ENCODE results near the gene FBXO17.
"Not testable (repeated sequence)": the region's sequence is repeated elsewhere in the genome, so short reads cannot be mapped to it uniquely, and the experiment has no call there.

Gene FBXO17, protein sequence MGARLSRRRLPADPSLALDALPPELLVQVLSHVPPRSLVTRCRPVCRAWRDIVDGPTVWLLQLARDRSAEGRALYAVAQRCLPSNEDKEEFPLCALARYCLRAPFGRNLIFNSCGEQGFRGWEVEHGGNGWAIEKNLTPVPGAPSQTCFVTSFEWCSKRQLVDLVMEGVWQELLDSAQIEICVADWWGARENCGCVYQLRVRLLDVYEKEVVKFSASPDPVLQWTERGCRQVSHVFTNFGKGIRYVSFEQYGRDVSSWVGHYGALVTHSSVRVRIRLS

DNA sequence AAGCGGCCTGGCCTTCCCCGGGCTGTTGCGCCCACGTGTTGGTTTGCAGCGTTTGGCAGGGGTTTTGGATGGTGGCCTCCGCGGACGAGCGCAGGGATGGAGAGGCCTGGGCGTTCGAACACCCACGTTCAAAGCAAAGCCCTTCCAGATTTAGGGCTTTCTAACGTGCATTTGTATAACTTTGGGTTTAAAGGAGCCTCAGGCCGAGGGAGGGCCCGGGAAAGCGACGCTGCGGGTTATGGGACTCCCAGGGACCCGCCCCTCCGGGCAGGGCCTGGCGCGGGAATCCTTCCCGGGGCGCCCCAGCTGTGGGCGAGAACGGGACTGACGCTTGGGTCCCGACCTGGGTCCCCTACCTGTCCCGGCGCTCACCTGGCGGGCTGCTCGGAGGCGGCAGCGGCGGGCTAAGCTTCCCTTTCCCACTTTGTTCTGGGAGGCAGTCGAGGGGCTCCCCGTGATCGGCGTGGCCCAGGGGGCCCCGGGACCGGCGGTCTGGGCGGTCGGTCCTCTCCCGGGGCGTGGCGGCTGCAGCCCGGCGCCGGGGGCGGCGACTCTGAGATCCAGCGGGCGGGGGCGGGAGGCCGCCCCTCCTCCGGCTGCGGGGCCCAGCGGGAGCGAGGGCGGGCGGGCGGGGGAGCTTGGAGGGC is at the start of gene FBXO17:
TSS of gene FBXO17 (minus strand) at position 529 of the 647 bp plus-strand sequence. CDS start 25,423 bp downstream, outside the sequence.
- DNase-seq: no peak

DNA sequence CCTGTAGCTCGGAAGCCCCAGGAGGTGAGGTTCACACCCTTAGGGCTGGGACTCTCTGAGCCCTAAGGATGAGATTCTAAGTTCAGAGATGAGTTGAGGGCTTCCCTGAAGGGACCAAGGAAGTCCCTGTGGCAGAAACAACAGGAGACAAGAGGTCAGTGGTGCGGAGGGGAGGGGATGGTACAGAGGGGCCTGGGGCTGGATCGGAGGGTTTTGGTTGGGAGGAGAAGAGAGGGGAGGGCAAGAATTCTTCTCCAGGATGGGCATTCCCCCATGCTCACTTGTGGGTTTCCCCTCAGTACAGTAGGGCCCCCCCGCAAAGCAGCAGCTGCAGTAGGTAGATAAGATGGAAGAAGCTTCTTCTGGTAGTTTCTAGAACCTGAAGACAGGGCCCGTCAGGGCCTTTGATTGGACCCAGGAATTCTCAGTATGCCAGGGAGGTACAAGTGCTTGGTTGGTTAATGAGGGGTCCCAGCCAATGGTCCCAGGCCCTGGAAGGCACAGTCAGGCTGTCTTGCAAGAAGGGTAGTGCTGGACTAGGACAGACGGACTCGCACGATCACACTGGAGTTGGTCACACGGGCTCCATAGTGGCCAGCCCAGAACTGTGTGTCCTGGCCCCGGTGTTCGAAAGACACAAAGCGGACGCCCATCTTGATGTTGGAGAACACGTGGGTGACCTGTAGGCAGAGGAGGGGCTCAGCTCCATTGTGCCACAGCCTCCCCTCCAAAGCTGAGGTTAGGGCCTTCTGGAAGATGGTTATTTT is 49.5 kb upstream of the FBXO17 start:
- DNase-seq: no peak

DNA sequence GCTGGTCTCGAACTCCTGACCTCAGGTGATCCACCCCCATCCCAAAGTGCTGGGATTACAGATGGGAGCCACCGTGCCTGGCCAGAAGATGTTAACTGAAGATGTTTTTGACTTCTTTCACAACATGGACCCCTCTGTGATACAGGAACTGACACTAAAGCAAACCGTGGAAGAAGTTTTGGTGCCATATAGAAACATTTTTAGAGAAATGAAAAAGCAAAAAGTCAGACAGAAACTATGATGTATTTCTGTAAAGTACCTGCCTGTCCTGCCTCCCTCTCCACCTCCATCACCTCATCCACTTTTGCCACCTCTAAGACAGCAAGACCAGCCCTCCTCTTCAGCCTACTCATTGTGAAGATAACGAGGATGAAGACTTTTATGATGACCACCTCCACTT is 45.5 kb upstream of the FBXO17 start:
- DNase-seq: no peak

DNA sequence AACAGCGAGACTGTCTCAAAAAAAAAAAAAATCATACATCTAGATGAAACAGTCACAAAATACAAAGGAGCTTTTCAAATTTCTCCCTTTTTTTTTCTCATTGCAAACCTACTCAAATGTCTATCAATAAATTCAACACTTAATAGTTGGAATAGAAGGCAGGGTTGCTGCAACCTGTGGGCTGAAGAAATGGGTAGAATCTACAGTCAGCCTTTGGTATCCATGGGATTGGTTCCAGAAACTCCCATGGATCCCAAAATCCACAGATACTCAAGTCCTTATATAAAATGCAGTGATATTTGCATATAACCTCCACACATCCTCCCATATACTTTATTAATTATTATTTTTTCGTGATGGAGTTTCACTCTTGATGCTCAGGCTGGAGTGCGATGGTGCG is 42.1 kb upstream of the FBXO17 start:
- no peak for DNase-seq

DNA sequence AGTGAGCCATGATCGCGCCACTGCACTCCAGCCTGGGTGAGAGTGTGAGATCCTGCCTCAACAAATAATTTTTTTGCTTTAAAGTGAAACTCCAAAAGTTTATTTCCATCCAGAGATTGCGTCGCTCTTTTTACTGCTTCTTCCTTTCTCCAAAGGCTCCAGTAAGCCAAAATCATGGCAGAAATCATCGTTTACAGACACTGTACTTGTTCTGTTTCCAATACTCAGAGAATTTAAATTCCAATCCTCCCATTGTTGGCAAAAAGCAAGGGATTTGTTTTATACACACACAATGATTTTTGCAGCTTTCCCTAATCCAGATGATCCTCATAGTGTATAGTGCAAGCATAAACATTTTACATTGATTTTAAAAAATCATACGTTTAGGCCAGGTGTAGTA is 41.5 kb upstream of the FBXO17 start:
- DNase-seq: no peak

DNA sequence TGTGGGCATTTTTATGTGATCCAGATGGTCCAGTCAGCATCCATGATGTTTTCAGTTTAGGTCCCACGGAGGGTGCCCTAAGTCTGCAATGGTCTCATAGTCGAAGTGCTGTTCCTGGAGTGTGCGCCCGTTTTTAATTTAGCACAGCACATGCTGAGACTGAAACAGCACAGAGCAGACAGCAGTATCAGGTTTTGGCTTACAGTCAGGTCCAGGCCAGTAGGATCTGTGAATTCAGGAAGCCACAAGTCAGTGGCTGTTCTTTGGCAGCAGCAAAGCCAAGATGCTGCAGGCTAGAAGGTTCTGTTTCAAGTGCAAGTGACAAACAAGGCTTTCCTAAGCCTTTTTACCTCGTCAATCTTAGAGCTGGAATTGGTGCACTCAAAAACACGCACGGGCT is 38.5 kb upstream of the FBXO17 start:
- DNase-seq: no peak

DNA sequence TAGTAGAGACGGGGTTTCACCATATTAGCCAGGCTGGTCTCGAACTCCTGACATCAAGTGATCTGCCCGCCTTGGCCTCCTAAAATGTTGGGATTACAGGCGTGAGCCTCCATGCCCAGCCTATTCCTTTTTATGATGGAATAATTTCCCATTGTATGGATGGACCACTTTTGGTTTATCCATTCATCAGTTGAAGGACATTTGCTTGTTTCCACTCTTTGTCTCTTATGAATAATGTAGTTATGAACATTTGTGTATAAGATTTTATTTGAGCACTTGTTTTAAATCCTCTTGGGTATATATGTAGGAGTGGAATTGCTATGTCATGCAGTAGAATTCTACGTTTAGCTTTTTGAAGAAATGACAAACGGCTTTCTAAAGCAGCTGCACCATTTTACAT is 33.5 kb upstream of the FBXO17 start:
- DNase-seq: no peak

DNA sequence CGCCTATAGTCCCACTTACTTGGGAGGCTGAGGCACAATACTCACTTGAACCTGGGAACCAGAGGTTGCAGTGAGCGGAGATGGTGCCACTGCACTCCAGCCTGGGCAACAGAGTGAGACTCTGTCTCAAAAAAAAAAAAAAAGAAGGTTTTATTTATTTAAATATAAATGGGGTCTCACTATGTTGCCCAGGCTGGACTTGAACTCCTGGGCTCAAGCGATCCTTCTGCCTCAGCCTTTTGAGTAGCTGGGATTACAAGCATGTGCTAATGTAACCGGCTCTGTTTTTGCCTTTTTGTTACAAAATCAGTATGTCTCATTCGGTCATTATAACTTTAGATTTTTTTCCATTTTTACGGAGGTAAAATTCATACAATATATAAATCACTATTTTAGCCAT is 32.6 kb upstream of the FBXO17 start:
- no peak for DNase-seq

DNA sequence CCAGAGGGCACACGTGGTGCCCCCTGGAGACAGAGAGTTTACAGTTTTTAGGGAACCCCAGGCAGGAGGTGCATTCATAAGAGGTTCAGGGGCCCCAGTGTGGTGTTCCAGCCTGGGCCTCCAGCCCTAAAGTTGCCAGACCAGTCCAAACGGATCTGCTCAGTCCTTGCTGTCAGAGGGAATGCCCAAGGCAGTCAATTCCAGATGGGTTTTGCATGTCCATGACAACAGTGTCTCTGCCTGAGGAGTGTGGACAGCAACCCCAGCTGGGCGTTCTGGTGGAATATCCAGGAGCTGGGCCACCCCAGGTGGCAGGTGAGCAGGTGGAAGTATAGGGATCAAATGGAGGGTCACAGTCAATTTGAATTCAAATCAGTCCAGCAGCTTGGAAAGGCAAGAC is 31.6 kb upstream of the FBXO17 start:
- no peak for DNase-seq

DNA sequence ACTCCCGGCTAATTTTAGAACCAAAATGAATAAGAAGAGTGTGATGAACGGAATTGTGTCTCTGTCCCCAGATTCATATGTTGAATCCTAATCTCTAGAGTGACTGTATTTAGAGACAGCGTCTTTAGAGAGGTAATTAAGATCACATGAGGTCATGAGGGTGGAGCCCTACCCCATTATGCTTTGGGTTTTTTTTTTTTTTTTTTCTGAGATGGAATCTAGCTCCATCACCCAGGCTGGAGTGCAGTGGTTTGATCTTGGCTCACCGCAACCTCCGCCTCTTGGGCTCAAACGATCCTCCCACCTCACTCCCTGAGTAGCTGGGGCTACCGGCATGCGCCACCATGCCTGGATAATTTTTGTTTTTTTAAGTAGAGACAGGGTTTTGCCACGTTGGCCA is 28.9 kb upstream of the FBXO17 start:
- DNase-seq: no peak

DNA sequence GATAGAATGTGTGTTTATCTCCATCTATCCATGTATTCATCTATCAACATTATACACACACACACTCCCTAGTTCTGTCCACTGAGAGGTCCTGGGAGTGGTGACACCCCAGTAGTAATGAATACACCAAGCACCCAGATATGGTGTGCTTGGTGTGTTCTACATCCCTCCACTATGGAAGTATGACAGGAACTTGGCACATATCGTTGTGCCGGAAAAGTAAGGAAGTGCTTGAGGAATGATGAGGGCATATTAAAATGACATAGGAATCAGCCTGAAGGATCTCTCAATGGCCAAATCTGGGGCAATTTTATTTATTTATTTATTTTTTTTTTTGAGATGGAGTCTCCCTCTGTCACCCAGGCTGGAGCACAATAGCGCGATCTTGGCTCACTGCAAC is 28.3 kb upstream of the FBXO17 start:
- no peak for DNase-seq

DNA sequence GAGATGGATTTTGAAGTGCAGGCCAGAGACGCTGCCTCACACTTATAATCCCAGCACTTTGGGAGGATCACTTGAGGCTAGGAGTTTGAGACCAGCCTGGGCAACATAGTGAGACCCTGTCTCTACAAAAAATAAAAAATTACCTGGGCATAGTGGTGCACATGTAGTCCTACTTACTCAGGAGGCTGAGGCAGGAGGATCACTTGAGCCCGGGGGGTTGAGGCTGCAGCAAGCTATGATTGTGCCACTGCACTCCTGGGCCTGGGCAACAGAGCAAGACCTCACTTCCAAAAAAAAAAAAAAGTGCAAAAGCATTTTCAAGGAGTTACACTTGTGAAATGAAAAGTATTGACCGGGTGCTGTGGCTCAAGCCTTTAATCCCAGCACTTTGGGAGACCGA is 27.6 kb upstream of the FBXO17 start:
- DNase-seq: no peak

DNA sequence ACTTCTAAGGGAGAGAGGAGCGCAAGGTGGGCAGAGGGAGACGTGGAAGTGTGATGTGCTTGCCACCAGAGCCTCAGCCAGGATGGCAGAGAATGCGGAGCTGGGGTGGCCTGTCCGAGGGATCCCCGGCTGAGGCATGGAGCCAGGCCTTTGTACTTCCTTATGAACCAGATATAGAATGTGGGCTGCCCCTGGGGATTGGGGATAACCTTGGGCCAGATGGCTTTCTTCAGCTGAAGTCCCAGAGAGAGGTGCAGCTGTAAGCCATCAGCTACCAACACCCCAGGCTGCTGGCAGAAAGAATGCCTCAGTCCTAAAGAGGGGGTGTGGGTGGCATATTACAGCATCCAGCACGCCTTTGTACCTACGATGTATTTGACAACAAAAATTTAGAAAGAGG is 25.5 kb upstream of the FBXO17 start:
- DNase-seq: no peak

DNA sequence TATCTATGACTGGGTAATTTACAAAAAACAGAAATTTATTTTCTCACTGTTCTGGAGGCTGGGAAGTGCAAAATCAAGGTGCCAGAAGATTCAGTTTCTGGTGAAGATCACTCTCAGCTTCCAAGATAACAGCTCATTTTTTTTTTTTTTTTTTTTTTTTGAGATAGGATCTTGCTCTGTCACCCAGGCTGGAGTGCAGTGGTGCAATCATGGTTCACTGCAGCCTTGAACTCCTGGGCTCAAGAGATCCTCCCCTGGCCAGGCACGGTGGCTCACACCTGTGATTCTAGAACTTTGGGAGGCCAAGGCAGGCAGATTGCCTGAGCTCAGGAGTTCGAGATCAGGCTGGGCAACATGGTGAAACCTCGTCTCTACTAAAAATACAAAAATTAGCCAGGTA is 22.0 kb upstream of the FBXO17 start:
- not testable (repeated sequence) for DNase-seq

DNA sequence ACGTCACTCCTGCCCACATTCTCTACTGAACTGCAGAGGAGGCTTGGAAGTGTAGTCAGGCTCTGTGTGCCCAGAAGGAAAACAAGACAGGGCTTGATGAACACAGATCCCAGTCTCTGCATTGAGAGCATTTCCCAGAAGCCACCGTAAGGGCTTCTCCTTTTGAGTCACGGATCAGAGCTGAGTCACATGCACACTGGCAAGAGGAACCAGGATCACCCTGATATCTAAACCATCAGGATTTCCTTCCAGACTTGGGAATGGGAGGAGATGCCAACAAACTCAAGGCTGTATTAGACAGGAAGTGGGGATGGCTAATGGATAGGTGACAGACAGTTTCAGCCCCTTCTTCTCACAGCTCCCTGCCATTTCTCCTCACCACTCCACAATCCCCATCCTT is 17.7 kb upstream of the FBXO17 start:
- DNase-seq: no peak

DNA sequence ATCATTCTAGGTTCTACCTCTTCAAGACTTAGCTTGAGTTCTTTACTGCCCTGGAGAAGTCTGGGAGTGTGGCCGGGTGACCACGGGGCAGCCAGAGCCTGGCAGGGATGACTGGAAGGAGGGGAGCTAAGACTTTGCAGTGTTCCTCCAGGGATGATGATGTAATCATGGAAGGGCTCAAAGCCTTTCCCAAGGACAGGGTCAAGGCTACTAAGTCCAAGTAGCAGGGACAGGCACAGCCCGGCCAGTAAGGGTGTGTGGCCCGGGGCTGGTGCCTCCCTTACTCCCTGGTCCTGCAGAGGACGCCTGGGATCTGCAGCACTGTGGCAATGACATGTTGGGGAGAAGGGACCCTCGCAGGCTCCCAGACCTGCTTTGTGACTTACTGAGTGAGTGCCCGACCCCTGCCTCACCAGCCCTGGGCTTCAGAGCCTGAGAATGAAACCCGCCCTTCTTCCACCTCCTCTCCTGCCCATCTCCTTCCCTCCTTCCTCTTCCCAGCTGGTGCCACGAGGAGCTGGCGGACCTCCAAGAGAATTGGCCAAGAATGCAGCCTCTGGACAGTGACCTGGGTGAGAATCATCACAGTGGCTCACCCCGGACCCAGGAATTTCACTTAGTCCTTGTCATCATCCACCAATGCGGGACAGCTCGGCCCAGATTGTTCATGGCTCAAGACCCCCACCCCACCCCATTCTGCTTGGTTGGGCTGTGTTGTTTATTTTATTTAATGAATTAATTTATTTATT is 15.6 kb upstream of the FBXO17 start:
- DNase-seq: no peak

DNA sequence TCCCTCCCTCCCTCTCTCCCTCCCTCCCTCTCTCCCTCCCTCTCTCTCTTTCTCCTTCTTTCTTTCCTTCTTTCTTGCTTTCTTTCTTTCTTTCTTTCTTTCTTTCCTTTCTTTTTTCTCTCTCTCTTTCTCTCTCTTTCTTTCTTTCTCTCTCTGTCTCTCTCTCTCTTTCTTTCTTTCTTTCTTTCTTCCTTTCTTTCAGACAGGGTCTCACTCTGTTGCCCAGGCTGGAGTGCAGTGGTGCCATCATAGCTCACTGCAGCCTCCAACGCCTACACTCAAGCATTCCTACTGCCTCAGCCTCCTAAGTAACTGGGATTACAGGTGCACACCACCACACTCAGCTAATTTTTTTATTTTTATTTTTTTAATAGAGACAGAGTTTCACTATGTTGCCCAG is 14.1 kb upstream of the FBXO17 start:
- DNase-seq: not testable (repeated sequence)

DNA sequence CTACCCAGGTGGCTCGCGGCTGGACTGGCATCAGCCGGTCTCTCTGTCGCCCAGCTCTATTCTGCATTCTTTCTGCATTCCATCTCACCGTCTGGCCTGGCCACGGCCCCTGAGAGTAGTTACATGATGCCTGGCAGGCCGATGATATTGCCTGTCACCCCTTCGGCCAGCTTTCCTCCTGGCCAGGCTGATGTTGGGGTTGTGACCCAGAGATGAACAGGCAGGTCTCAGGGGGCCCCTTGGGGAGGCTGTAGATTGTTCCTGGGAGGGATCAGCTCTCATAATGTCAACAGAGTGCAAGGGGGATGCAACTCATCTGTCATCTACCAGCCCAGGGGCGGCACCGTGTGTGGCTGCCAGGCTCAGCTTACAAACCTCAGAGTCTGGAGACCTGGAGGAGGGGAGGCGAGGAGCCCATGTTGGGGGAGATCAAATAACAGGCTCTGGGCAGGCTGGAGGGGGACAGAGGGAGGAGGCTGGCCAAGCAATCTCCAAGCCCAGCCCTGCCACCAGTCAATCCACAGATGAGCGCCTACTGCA is 13.6 kb upstream of the FBXO17 start:
- DNase-seq: no peak

DNA sequence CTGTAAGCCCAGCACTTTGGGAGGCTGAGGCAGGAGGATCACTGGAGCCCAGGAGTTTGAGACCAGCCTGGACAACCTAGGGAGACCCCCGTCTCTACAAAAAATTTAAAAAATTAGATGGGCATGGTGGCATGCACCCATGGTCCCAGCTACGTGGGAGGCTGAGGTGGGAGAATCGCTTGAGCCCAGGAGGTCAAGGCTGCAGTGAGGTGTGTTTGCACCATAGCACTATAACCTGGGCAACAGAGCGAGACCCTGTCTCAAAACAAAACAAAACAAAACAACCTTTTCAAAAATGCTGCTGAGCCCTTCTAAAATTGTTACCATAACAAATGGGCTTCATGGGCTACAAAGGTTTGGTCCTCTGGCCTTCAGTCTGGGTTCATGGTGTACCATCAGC is 13.1 kb upstream of the FBXO17 start:
- not testable (repeated sequence) for DNase-seq

DNA sequence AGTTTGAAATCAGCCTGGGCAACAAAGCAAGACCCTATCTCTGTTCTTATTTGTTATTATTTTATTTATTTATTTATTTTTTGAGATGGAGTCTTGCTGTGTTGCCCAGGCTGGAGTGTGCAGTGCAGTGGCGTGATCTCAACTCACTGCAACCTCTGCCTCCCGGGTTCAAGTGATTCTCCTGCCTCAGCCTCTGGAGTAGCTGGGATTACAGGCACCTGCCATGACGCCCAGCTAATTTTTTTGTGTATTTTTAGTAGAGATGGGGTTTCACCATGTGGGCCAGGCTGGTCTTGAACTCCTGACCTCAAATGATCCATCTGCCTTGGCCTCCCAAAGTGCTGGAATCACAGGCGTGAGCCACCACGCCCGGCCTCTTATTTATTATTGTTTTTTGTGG is 12.2 kb upstream of the FBXO17 start:
- not testable (repeated sequence) for DNase-seq

DNA sequence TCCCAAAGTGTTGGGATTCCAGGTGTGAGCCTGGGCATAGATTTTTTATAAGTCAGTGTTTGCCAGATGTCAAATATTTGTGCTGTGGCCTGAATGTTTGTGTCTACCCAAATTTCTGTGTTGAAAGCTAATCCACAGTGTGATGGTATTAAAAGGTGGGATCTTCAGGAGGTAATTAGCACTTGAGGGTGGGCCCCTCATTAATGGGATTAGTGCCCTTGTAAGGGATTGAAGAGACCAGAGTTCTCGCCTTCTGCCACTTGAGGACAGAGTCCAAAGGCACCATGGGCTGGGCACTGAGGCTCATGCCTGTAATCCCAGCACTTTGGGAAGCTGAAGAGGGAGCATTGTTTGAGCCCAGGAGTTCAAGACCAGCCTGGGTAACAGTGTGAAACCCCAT is 9.7 kb upstream of the FBXO17 start:
- no peak for DNase-seq

DNA sequence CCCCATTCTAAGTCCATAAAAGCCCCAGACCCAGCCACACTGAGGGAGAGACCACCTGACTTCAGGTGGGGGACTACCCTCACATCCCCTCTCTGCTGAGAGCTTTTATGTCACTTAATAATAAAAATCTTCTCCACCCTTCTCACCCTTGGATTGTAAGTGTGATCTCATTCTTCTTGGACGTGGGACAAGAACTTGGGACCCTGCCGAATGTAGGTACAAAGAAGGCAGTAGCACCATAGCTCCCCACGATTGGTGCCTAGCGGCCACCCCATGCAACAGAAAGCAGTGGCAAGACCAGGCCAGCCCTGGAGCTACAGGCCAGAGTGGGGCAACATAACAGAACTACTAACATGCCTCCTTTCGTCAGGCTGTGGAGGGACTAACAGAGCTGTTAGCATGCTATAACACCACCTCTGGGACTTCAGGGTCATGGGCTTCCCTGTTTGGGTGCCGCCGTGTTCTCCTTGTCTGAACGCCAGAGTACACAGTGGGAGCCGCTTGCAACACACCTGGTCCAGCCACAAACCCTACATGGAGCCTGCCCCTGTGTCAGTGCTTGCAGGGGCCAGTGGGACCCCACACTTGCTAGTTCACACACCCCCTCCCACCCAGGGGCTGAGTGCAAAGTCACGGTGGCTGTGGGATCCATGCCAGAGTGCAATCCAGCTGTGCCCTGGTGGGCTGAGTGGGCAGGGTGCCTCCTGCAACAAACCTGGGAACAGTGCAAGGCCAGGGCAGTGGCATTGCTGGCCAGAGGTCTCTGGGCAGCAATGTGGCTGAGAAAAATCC is 5.2 kb upstream of the FBXO17 start:
- DNase-seq: no peak

Measured in activated effector memory CD4-positive, alpha-beta T cell treated with anti-CD3 and anti-CD28 coated beads, Interleukin-2, amount 50 U/mL, for 16 hours (primary cell).